Activated B cell treated with CpG ODN at 0.5 μM for 24 hours (primary cell): ENCODE results near the gene C6. TPM values are rescaled to one million over a fixed set of nuclear protein-coding genes. Genes with fewer than 3 reads are reported as not detected.

Experiments
- ATAC-seq: fragments of 200-7000 bp; cut with Tn5 transposase; one replicate; pipeline ENCODE4 v1.10.0; 2021; ENCODE audit warnings: low read depth, mild to moderate bottlenecking, moderate library complexity
- CTCF ChIA-PET: fragments of 350-600 bp; sonication (Branson Sonifier 250); formaldehyde crosslinking; loops from one replicate; lab custom pipeline; 2021; ENCODE audit warnings: antibody characterized with exemption; lab: Charles Lee
- POLR2A ChIA-PET: fragments of 350-600 bp; sonication (Branson Sonifier 250); formaldehyde crosslinking; loops from one replicate; lab custom pipeline; 2021; ENCODE audit warnings: antibody characterized with exemption; lab: Charles Lee
- DNase-seq: peaks from one replicate; pipeline ENCODE4 v3.0.0; 2022
- H3K27ac Mint-ChIP-seq: one replicate; pipeline ENCODE4 v1.8.0; 2020; ENCODE audit warnings: mixed read lengths
- H3K27me3 Mint-ChIP-seq: one replicate; pipeline ENCODE4 v1.8.0; 2021; ENCODE audit warnings: mixed read lengths
- H3K36me3 Mint-ChIP-seq: one replicate; pipeline ENCODE4 v1.8.0; 2021; ENCODE audit warnings: low read depth, mixed read lengths
- H3K4me1 Mint-ChIP-seq: one replicate; pipeline ENCODE4 v1.8.0; 2021; ENCODE audit warnings: mixed read lengths
- H3K4me3 Mint-ChIP-seq: one replicate; pipeline ENCODE4 v1.8.0; 2020; ENCODE audit warnings: mild to moderate bottlenecking, mixed read lengths
- H3K9me3 Mint-ChIP-seq: one replicate; pipeline ENCODE4 v1.8.0; 2020; ENCODE audit warnings: mixed read lengths
- intact Hi-C: fragments of 100-400 bp; cut with micrococcal nuclease; formaldehyde crosslinking; loops from one replicate; pipeline ENCODE4 v1.15.1; 2024
- total RNA-seq: library from RNA; stranded (reverse); gene quantifications from 2 replicates; pipeline ENCODE4 v1.2.3, GENCODE V29; 2022
- TF ChIP-seq, protein P1 (sequence below): fragments of 200-600 bp; IDR thresholded peaks from one replicate; pipeline ENCODE4 v1.8.0; 2022; ENCODE audit warnings: antibody characterized with exemption, mild to moderate bottlenecking

C6 gene
- not detected in 2 replicates for total RNA-seq

DNA sequence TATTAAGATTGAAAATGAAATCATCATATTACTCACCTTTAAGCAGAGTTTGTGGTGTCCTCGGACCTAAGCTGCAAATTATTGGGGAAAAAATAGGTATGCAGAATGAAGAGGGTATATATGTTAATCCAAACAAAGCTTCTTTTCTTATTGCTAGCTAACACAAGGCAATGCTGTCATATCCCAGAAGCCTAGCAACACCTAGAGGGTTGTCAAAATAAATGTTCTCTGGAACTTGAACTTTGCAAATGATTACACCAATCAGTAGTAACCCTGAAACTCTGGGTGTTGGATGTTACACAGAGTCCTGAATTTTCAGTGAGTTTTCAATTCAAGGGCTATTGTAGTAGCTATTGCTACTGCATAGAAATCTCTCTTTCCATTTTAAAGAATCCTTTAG lies at the start of gene C6:
C6 (minus strand) TSS at position 193 of the 400 bp plus-strand sequence. CDS start 10,302 bp downstream, outside the sequence.
- H3K9me3 Mint-ChIP-seq = peaks cover 4% of the 10 kb centered on the region
- POLR2A ChIA-PET = no interaction called here

DNA sequence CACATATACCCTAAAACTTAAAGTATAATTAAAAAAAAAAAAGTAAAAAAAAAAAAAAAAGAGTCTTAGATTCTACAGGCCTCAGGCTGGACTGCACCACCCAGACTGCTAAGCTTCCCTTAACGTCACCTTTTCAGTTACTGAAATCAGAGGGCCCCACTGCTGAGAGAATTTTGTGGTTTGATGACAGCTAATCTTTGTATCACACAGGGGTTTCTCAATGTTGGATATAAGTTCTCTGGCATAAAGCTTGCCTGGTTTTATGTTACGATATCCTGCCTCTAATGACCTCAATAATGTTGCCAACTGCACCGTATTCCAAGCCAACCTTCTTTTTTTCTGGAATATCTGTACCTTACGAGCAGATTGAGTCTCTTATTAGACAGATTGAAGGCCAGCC lies 43.1 kb upstream of the C6 start:
- Mint-ChIP-seq H3K4me3 (no peak overlapping the region), H3K27ac (no peak overlapping the region), H3K36me3 (no peaks in the 10 kb centered on the region), H3K27me3 (no peaks in the 10 kb centered on the region), H3K9me3 (no peaks in the 10 kb centered on the region), H3K4me1 (no peaks in the 10 kb centered on the region)
- intact Hi-C loops = no loop called here
- no peak for DNase-seq
- CTCF ChIA-PET = no interaction called here
- ATAC-seq = no peak
- TF ChIP-seq, protein P1, sequence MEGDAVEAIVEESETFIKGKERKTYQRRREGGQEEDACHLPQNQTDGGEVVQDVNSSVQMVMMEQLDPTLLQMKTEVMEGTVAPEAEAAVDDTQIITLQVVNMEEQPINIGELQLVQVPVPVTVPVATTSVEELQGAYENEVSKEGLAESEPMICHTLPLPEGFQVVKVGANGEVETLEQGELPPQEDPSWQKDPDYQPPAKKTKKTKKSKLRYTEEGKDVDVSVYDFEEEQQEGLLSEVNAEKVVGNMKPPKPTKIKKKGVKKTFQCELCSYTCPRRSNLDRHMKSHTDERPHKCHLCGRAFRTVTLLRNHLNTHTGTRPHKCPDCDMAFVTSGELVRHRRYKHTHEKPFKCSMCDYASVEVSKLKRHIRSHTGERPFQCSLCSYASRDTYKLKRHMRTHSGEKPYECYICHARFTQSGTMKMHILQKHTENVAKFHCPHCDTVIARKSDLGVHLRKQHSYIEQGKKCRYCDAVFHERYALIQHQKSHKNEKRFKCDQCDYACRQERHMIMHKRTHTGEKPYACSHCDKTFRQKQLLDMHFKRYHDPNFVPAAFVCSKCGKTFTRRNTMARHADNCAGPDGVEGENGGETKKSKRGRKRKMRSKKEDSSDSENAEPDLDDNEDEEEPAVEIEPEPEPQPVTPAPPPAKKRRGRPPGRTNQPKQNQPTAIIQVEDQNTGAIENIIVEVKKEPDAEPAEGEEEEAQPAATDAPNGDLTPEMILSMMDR = no peak
- POLR2A ChIA-PET = no interaction called here

More for the DNA sequence above, at the start of gene C6:
- intact Hi-C loops = no loop called here
- H3K27ac Mint-ChIP-seq = no peak within 1 kb of the TSS
- ATAC-seq (no peak), DNase-seq (no peak)
- H3K27me3 Mint-ChIP-seq = no peaks in the 10 kb centered on the region
- H3K4me3 Mint-ChIP-seq = no peak within 1 kb of the TSS
- CTCF ChIA-PET = no interaction called here
- no peaks in the 10 kb centered on the region for H3K4me1 Mint-ChIP-seq
- H3K36me3 Mint-ChIP-seq = no peaks in the 10 kb centered on the region
- TF ChIP-seq, protein P1 = no peak

DNA sequence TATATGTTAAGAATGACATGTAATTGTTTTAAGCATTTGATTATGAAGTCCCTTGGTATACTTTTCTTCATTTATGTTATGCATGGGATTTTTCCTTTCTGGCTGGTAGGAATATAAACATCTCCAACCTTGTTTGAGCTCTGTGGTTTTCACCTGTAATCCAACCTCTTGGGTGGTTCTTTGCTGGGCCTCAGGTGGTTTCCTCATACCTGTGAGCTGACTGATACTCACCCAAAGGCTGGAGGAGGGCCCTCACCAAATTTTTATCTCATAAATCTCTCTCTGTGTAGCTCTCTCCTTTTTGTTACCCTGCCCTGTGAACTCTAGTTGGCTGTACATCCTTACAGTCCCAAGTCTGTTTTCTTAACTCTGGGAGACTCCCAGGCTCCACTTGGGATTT lies 39.8 kb upstream of the C6 start:
- Mint-ChIP-seq H3K9me3 (no peaks in the 10 kb centered on the region), H3K27ac (no peak overlapping the region), H3K4me1 (no peaks in the 10 kb centered on the region), H3K4me3 (no peak overlapping the region), H3K36me3 (no peaks in the 10 kb centered on the region), H3K27me3 (no peaks in the 10 kb centered on the region)
- ChIA-PET CTCF (no interaction called here), POLR2A (no interaction called here)
- TF ChIP-seq, protein P1 = no peak
- DNase-seq (no peak), ATAC-seq (no peak)
- intact Hi-C loops = no loop called here

DNA sequence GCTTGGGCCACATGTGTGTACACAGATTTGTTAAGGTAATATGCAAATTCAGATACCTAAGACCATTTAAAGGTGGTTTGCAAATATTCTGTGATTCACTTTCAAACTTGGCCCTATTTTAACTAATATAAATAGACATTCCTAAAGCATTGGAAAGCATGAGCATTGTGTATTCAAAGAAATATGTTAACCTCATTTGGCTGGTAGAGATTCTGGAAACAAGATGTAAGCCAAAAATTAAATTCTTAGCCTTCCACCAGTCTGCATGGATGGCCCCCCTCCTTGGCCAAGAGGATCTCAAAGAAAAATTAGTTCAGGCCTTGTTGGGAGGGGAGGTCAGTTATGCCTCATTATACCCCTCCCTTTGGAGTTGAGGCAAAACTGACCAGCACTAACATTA lies 38.7 kb upstream of the C6 start:
- H3K27ac Mint-ChIP-seq = no peak overlapping the region
- TF ChIP-seq, protein P1 = no peak
- no peaks in the 10 kb centered on the region for H3K4me1 Mint-ChIP-seq
- H3K27me3 Mint-ChIP-seq = no peaks in the 10 kb centered on the region
- no peak overlapping the region for H3K4me3 Mint-ChIP-seq
- ATAC-seq (no peak), DNase-seq (no peak)
- H3K9me3 Mint-ChIP-seq = no peaks in the 10 kb centered on the region
- no peaks in the 10 kb centered on the region for H3K36me3 Mint-ChIP-seq
- ChIA-PET CTCF (no interaction called here), POLR2A (no interaction called here)
- intact Hi-C loops = no loop called here

DNA sequence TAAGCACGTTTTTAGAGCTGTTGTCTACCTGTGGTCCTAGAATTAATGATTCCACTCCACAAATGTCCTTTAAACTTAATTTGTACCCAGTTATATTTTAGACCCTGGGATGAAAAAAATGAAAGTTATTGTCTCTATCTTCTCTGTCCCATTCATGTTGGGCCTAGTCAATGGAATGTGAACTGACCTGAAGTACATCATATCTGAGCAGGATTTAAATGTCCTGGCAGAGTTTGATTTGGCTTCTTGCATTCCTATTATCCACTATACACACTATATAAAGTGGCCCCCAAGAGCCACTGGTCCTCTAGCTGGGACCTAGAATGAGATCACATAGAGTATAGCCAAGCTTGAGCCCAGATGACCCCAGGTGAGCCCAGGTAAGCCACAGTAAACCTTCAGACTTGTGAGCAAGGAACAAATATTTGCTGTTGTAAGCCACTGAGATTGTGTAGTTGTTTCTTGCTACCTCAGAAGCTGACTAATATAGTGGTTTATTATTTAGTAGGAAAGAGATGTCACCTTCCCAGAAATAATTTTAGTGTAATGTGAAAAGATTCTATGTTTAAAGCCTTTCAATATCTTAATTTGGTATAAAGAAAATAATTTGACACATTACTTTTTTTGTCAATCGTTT lies 37.1 kb upstream of the C6 start:
- ATAC-seq (no peak), DNase-seq (no peak)
- no peak overlapping the region for H3K27ac Mint-ChIP-seq
- no peaks in the 10 kb centered on the region for H3K4me1 Mint-ChIP-seq
- no peak overlapping the region for H3K4me3 Mint-ChIP-seq
- ChIA-PET POLR2A (no interaction called here), CTCF (no interaction called here)
- no peaks in the 10 kb centered on the region for H3K27me3 Mint-ChIP-seq
- H3K36me3 Mint-ChIP-seq = no peaks in the 10 kb centered on the region
- intact Hi-C loops = no loop called here
- TF ChIP-seq, protein P1 = no peak
- H3K9me3 Mint-ChIP-seq = no peaks in the 10 kb centered on the region
